HCT116 (cell line): ENCODE measurements around the gene COPS9. TPM values are rescaled to one million over a fixed set of nuclear protein-coding genes. Genes with fewer than 3 reads are reported as not detected.

Experiments used
- ATAC-seq: fragments of 200-7000 bp; cut with Tn5 transposase; 2 replicates; pipeline ENCODE4 v1.9.1; 2020; ENCODE audit warnings: mild to moderate bottlenecking, moderate library complexity
- BruUV-seq: library from RNA; stranded (reverse); fragments of 400-500 nt; replicated peaks from 2 replicates; lab custom pipeline; 2021; lab: Mats Ljungman, UMichigan
- CTCF ChIA-PET: fragments of 300-600 bp; sonication (Branson Sonifier 250); formaldehyde crosslinking; loops from one replicate; lab custom pipeline; 2021; ENCODE audit warnings: antibody characterized with exemption; lab: Charles Lee
- POLR2A ChIA-PET: fragments of 300-600, 350-600 bp; sonication (Branson Sonifier 250); formaldehyde crosslinking; loops from one replicate; lab custom pipeline; 2021; ENCODE audit warnings: antibody characterized with exemption; lab: Charles Lee
- RAD21 ChIA-PET, 2 experiments: fragments of 300-600 bp; sonication (Branson Sonifier 250); formaldehyde crosslinking; loops; one replicate each; lab custom pipeline; 2023; ENCODE audit warnings: low total read pairs in 2 of 2; ENCODE audit not compliant: uncharacterized antibody in 2 of 2, unreplicated experiment in 2 of 2, low non-redundant PET in 1 of 2; lab: Charles Lee
- DNase-seq: peaks from one replicate; pipeline ENCODE4 v3.0.0-alpha.2; 2010; ENCODE audit warnings: low read depth, low spot score
- H2AFZ ChIP-seq: fragments of 200-600 bp; shearing (Covaris generic), sonication (generic); 2 replicates; pipeline ENCODE4 v1.6.1; 2017; ENCODE audit warnings: low read depth, mixed run types, mixed read lengths, antibody characterized with exemption, low read length; ENCODE audit not compliant: poor library complexity, severe bottlenecking
- H3K27ac ChIP-seq: 2 replicates; pipeline ENCODE4 v1.5.1; 2012; ENCODE audit warnings: low read depth, low read length
- H3K27me3 ChIP-seq: fragments of 200-600 bp; sonication (generic); 2 replicates; pipeline ENCODE4 v1.6.1; 2016; ENCODE audit warnings: mixed run types, low read length, mixed read lengths; ENCODE audit not compliant: insufficient read depth
- H3K36me3 ChIP-seq, 2 experiments: fragments of 200-500 bp in 1 of 2; fragments of 200-600 bp in 1 of 2; sonication (Bioruptor generic) in 1 of 2; sonication (generic) in 1 of 2; 2 replicates each; pipeline versions ENCODE4 v1.5.1 to v1.6.1; 2014 to 2016; ENCODE audit warnings: low read length in 2 of 2, inconsistent platforms in 1 of 2, mixed read lengths in 1 of 2, mixed run types in 1 of 2; ENCODE audit not compliant: insufficient read depth in 2 of 2, control insufficient read depth in 1 of 2
- H3K4me1 ChIP-seq, 2 experiments: fragments of 200-600 bp in 1 of 2; sonication (generic) in 1 of 2; 2 replicates each; pipeline versions ENCODE4 v1.5.1 to v1.6.1; 2012 to 2017; ENCODE audit warnings: low read length in 2 of 2, inconsistent platforms in 1 of 2, mild to moderate bottlenecking in 1 of 2, mixed read lengths in 1 of 2, mixed run types in 1 of 2, moderate library complexity in 1 of 2; ENCODE audit not compliant: insufficient read depth in 2 of 2, control insufficient read depth in 1 of 2
- H3K4me2 ChIP-seq: fragments of 200-600 bp; sonication (generic); 2 replicates; pipeline ENCODE4 v1.6.1; 2017; ENCODE audit warnings: mixed run types, low read length, mixed read lengths
- H3K4me3 ChIP-seq, 2 experiments: fragments of 200-600 bp in 1 of 2; sonication (generic) in 1 of 2; replicated peaks in 1 of 2; 2 replicates each; pipeline ENCODE4 v1.5.1; 2011 to 2016; ENCODE audit warnings: low read length in 2 of 2, control low read depth in 1 of 2, low read depth in 1 of 2, mild to moderate bottlenecking in 1 of 2, mixed read lengths in 1 of 2, mixed run types in 1 of 2
- H3K79me2 ChIP-seq: fragments of 200-600 bp; sonication (generic); 2 replicates; pipeline ENCODE4 v1.6.1; 2017; ENCODE audit warnings: mild to moderate bottlenecking, mixed run types, low read length, moderate library complexity, mixed read lengths; ENCODE audit not compliant: insufficient read depth
- H3K9ac ChIP-seq: fragments of 200-600 bp; sonication (generic); 2 replicates; pipeline ENCODE4 v1.6.1; 2016; ENCODE audit warnings: low read length, mixed read lengths
- H3K9me2 ChIP-seq: fragments of 200-600 bp; sonication (generic), shearing (Covaris generic); 2 replicates; pipeline ENCODE4 v1.6.1; 2017; ENCODE audit warnings: mixed run types, mild to moderate bottlenecking, moderate library complexity; ENCODE audit not compliant: insufficient read depth
- H3K9me3 ChIP-seq, 2 experiments: fragments of 200-500 bp in 1 of 2; fragments of 200-600 bp in 1 of 2; sonication (Bioruptor generic) in 1 of 2; sonication (generic) in 1 of 2; 2 replicates each; pipeline ENCODE4 v1.6.1; 2014 to 2017; ENCODE audit warnings: low read length in 2 of 2, mixed read lengths in 2 of 2, inconsistent platforms in 1 of 2, low read depth in 1 of 2, mild to moderate bottlenecking in 1 of 2, mixed run types in 1 of 2, moderate library complexity in 1 of 2; ENCODE audit not compliant: control insufficient read depth in 1 of 2, insufficient read depth in 1 of 2
- H4K20me1 ChIP-seq: fragments of 200-600 bp; sonication (generic), shearing (Covaris generic); 2 replicates; pipeline ENCODE4 v1.6.1; 2017; ENCODE audit warnings: mixed run types, mild to moderate bottlenecking, moderate library complexity; ENCODE audit not compliant: insufficient read depth
- CTCF ChIP-seq, 3 experiments: fragments of 200-600 bp in 1 of 3; sonication (generic) in 1 of 3; IDR thresholded peaks in 2 of 3; conservative IDR thresholded peaks in 1 of 3; 2 replicates each; pipeline ENCODE4 v1.5.1; 2012 to 2017; ENCODE audit warnings: low read depth in 2 of 3, low read length in 2 of 3, antibody characterized with exemption in 1 of 3, borderline replicate concordance in 1 of 3, control low read depth in 1 of 3, mild to moderate bottlenecking in 1 of 3, mixed read lengths in 1 of 3, mixed run types in 1 of 3, moderate library complexity in 1 of 3; ENCODE audit not compliant: insufficient read depth in 1 of 3
- EZH2phosphoT487 ChIP-seq: fragments of 200-600 bp; IDR thresholded peaks from 2 replicates; pipeline ENCODE4 v1.6.1; 2018; ENCODE audit warnings: antibody characterized with exemption, borderline replicate concordance
- JUND ChIP-seq: IDR thresholded peaks from 2 replicates; pipeline ENCODE4 v1.6.1; 2012
- POLR2AphosphoS5 ChIP-seq: IDR thresholded peaks from 2 replicates; pipeline ENCODE4 v1.6.1; 2011; ENCODE audit warnings: mild to moderate bottlenecking, low read depth, low read length, moderate library complexity
- RAD21 ChIP-seq: IDR thresholded peaks from 2 replicates; pipeline ENCODE4 v1.6.1; 2012; ENCODE audit warnings: low read depth, mild to moderate bottlenecking
- SP1 ChIP-seq: IDR thresholded peaks from 2 replicates; pipeline ENCODE4 v1.6.1; 2012; ENCODE audit warnings: low read depth
- TCF7L2 ChIP-seq: IDR thresholded peaks from 2 replicates; pipeline ENCODE4 v1.7.0; 2011; ENCODE audit warnings: borderline replicate concordance, inconsistent platforms; ENCODE audit not compliant: insufficient read depth, insufficient read length; ENCODE audit errors: extremely low read depth
- intact Hi-C: fragments of 100-400 bp; cut with micrococcal nuclease; formaldehyde crosslinking; loops from 2 replicates; pipeline ENCODE4 v1.10.0; 2022
- total RNA-seq: library from RNA; stranded (reverse); gene quantifications from one replicate; pipeline ENCODE4 v1.2.1, GENCODE V29; 2021; ENCODE audit not compliant: unreplicated experiment

Gene COPS9
- total RNA-seq, 1 experiment from 2014 or later = 111 TPM

DNA sequence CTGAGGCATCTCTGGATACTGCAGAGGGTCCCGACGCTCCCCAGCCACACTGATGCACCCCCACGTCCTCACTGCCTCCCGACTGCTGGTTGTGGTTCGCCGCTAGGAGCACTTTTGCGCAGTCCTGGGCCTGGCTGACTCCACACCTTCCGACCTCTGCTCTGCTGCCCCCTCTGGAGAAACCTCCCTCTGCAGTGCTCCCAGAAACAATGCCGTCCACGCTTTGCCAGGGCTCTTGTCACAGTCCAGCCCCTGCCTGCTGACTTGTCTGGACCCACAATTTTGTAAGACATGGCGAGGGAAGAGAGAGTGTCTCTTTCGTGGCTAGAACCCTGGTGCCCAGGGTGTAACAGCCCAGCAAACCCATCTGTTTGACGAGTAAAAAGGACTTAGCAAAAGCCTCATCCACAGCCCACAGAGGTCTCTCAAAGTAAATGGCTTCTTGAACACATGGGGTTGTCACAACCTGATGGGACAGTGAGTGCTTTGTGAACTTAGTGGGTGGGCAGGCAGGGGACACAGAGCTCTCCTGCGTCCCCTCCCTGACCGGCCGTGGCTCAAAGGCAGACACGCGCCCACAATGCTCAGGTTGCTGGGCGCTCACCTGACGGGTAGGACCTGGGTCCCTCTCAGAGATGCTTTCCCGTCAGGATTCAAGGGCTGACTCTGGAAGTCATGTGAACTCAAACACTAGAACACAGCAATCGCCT is 4.0 kb downstream of the COPS9 start:
- ChIA-PET CTCF (no interaction called here), RAD21 (no interaction called here), POLR2A (no interaction called here)
- intact Hi-C loops = no loop called here
- Histone ChIP-seq H3K9me2 (no peaks in the 10 kb centered on the region), H2AFZ (no peak overlapping the region), H3K9ac (no peak overlapping the region), H3K79me2 (peaks cover 31% of the 10 kb centered on the region), H3K4me3 (no peak overlapping the region), H3K4me2 (no peak overlapping the region), H4K20me1 (no peaks in the 10 kb centered on the region), H3K27me3 (no peaks in the 10 kb centered on the region), H3K27ac (no peak overlapping the region), H3K4me1 (peaks cover 7 to 18% of the 10 kb centered on the region in 2 experiments; a peak in 3 of 4 replicates), H3K9me3 (no peaks in the 10 kb centered on the region), H3K36me3 (peaks cover 32 to 36% of the 10 kb centered on the region in 2 experiments; a peak in 3 of 4 replicates)
- TF ChIP-seq POLR2AphosphoS5 (no peak), RAD21 (no peak), EZH2phosphoT487 (no peak), TCF7L2 (no peak), SP1 (no peak), CTCF (IDR thresholded peaks at IDR 0.05 in 2 of 3, conservative IDR thresholded peaks at IDR 0.05 in 1 of 3; ENCODE audit: borderline replicate concordance in 1 of 3, insufficient read depth in 1 of 3, low read depth in 2 of 3, low read length in 2 of 3) (peak in 2 of 3 experiments; percentile 34 to 51; a peak in 4 of 6 replicates), JUND (no peak)
- ATAC-seq (no peak), DNase-seq (no peak)
- BruUV-seq = no TSS peak
